ENCODE results near the gene PDGFB.
A peak's percentile ranks its signal among the peaks of the same experiment; 100 is the strongest.

PDGFB gene

DNA sequence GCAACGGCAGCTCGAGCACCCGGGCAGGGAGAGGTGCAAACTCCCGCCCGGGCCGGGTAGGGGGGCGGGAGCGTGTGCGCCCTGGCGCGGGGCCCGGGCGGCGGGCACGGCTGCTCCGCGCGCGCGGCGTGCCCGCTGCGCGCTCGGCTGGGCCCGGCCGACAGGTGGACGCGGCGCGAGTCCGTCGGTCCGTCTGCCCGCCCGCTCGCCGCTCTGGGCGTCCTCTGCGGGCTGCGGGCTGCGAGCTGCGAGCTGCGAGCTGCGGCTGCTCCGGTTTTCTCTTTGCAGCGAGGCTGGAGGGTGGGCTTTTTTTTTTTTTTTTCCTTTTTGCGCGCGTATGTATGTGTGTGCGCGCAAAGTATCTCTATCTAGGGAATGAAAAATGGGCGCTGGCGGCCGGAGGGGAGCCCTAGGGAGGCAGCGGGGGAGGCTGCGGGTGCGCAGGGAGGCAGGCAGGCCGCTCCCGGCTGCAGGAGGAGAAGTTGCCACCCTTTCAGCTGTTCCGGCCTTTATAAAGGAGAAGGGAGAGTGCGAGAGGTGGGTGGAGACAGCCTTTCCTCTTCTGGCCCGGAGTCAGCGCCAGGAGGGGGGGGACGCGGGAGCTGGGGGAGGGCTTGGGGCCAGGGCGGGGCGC, at the start of gene PDGFB:
PDGFB (minus strand) TSS at position 487 of the 634 bp plus-strand sequence. CDS start 1,019 bp downstream, outside the sequence.
- no peak for DNase-seq (ENCODE audit: low spot score)

- no peak for DNase-seq (ENCODE audit: low spot score)
Observed at GRCh38 chr22:39293766-39294368, 49.1 kb upstream of the PDGFB start.

DNA sequence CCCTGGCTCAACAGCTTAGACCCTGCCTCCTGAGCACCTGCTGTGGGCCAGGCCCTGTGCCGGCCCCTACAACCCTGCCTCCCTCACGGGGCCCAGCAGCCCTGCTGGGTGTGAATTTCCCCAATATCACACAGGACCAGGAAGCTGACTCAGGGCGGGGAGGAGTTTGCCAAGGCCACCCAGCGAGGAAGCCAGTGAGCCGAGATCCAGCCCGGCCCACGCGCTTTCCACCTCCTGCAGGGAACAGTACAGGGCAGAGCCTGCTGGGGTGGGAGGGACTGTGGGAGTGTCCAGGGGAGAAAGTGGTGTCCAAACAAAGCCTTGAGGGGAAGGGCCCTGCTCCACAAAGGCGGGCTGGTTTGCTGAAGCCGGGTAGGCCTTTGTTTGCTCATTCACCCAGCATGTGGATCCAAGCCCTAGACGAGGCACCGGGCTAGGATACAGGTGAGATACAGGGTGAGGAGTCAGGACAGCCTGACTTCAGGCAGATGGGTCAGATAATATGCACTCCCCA, 47.8 kb upstream of the PDGFB start:
- no peak for DNase-seq (ENCODE audit: low spot score)

DNA sequence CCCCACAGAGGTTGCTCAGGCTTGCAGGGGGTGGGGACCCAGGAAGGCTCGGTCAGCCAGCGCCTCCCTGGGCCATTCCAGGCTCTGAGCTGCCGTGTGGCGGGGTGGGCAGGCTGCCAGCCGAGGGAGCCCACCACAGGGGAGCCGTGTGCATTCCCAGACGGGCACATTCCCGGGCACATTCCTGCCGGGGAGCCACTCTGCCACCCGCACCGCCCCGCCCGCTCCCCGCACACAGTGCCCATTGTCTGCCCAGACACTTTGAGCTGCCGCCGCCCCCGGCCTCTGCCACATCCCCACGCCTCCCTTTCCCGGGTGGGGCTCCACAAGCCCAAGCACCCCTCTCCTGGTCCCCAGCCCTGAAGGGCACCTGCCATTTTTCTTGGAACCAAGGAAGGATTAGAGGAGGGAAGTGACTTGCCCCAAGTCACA, 47.3 kb upstream of the PDGFB start:
- DNase-seq (ENCODE audit: low spot score), result no peak

- no peak for DNase-seq (ENCODE audit: low spot score)
Observed at GRCh38 chr22:39291523-39291922, 46.7 kb upstream of the PDGFB start.

GRCh38 chr22:39290724-39291161, 46.0 kb upstream of the PDGFB start:
- DNase-seq (ENCODE audit: low spot score), result no peak

- DNase-seq (ENCODE audit: low spot score), result no peak
Observed at GRCh38 chr22:39289975-39290720, 45.4 kb upstream of the PDGFB start.

GRCh38 chr22:39289533-39289932, 44.8 kb upstream of the PDGFB start:
- DNase-seq (ENCODE audit: low spot score), result no peak

DNA sequence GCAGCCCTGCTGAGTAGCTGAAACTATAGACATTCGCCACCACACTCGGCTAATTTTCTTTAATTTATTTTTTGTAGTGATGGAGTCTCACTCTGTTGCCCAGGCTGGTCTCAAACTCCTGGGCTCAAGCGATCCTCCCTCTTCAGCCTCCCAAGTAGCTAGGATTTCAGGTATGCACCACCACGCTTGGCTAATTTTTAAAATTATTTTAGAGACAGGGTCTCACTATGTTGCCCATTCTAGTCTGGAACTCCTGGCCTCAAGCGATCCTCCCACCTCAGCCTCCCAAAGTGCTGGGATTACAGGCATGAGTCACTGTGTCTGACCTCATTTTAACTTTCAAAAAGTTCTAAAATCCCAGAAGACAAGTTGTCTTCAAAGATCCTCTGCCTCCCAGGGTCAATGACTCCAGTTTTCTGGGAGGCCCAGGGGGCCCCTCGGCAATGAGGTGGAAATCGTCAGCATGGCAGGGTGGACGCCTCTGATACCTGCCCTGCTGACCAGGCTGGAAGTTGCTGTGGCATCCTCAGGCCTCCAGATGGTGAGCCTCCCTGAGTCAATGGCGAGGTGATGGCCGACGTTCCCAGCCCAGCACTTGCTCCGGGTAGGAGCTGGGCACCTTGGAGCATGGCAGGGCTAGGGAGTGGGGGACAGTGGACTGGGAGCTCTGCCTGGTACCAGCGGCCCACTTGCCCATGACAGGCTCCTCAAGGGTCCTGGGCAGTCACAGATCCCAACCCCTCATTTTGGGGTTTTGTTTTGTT, 43.5 kb upstream of the PDGFB start:
- DNase-seq (ENCODE audit: low spot score), result no peak

DNA sequence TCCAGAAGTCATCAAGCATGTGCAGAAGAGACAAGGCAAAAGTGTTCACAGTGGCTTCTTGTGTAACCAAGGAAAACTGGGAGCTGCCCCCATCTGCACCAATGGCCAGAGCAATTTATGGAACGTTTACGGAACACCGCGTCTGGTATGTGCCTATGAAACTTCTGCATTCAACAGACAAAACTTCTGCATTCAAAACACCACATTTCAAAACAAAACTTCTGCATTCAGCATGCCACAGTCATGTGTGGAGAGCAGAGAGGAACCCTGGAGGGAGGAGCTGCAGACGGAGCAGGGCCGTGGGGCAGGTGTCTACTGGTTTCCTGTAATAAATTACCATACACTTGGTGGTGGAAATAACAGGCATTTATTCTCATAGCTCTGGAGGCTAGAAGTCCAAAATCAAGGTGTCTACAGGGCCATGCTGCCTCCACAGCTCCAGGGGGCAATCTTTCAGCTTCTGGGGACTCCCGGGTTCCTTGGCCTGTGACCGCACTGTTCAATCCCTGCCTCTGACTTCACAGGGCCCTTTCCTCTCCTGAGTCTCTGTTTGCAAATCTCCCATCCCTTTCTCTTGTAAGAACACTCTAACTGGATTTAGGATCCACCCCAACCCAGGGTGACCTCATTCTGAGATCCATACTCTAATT, 42.4 kb upstream of the PDGFB start:
- peak; percentile 58 for DNase-seq (ENCODE audit: low spot score)

DNA sequence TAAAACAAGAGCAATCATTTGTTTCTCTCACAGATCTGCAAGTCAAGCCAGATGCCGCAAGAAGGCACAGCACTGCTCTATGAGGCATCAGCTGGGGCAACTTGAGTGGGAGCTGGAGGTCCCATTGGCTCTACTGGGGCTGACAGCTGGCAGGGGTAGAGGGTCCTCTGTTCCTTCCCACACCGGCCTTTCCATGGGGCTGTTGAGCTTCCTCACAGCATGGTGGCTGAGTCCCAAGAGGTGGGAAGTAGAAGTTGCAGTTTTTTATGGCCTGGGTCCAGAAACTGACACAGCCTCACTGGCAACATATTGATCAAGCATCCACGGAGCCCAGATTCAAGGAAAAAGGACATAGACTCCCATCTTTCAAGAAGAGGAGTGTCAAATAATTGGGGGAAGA, 40.2 kb upstream of the PDGFB start:
- no peak for DNase-seq (ENCODE audit: low spot score)

GRCh38 chr22:39284142-39284980, 39.6 kb upstream of the PDGFB start:
- DNase-seq (ENCODE audit: low spot score), result no peak

DNA sequence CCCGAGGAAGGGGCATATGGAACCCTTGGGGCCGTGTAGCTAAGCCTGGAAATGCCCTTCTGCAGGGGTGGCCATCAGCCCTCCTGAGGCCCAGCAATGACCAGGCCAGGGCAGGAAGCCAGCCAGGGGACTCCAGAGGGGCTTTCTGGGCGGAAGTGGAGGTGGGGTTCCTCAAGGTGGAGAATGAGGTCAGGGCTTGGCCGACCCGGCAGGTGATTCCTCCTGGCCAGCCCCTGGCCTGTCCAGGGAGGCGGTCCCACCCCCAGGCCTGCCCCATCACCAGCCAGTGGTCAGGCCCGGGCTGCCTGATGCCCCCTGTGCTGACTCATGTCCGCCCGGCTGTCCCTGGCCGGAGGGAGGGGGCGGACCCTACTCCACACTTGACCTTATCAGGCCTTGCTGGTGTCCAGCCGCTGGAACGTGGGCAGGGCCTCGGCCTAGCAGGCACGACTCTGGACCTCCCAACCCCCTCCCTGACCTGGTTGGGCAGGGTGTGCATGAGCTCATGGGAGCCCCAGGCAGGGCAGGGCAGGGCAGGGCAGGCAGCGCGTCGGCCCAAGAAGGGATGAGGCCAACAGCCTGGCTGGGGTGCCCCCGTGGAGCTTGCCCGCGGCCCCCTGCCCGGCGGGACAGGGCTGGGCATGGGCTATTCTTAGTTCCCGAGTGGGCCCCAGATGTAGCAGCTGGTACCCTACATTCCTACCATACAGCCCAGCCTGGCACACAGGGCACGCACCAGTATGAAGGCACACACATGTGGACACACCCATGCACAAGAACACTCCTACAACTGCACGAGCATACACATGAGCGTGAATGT, 38.8 kb upstream of the PDGFB start:
- no peak for DNase-seq (ENCODE audit: low spot score)

DNA sequence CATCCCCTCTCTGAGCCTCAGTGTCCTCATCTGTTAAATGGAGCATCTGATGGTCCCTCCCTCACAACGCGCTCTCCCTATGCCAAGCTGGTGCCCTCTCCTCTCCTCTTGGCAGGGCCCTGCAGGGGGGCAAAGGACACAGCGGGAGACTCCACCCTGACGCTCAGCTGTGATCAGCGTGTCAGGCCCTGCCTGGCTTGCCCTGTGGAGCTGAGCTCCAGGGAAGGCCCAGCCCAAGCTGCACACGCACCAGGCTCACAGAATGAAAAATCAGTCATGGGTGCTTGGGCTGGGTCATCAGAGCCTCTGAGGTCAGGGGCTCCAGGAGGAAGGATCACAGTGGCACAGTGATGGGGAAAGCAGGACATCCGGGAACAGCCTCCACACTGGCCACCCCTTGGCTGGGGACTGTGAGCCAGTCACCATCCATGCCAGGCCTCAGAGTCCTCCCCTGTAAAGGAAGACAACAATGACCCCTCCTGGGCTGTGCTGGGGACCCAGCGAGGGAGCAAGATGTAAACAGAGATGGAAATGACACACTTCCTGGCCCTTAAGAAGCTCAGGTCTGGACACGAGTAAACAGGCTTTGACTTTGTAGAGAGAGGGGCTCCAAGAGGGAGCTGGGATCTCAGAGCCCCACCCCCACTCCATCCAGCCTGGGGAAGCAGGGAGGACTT, 38.0 kb upstream of the PDGFB start:
- DNase-seq (ENCODE audit: low spot score), result no peak

- no peak for DNase-seq (ENCODE audit: low spot score)
Observed at GRCh38 chr22:39281126-39281525, 36.3 kb upstream of the PDGFB start.

DNA sequence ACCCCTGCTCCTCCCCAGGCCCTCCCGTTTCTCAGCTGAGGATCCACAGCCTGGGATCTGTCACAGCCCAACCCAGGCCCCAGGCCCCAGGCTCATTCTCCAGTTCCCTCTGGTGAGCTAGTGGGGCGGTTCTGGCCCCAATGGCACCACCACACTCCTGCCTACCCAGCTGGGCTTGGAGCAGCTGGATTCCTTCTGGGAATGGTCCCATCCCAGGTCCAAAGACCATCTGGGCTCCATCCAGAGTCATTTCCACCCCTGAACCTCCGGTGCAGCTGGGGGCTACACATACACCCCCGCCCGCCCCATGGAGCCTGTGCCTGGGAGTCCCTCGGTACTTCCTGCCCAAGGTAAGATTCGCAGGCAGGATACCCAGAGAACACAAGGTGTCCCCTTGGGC, 35.5 kb upstream of the PDGFB start:
- no peak for DNase-seq (ENCODE audit: low spot score)

- DNase-seq (ENCODE audit: low spot score), result no peak
Observed at GRCh38 chr22:39279170-39279850, 34.5 kb upstream of the PDGFB start.

- no peak for DNase-seq (ENCODE audit: low spot score)
Observed at GRCh38 chr22:39278040-39278439, 33.3 kb upstream of the PDGFB start.

DNA sequence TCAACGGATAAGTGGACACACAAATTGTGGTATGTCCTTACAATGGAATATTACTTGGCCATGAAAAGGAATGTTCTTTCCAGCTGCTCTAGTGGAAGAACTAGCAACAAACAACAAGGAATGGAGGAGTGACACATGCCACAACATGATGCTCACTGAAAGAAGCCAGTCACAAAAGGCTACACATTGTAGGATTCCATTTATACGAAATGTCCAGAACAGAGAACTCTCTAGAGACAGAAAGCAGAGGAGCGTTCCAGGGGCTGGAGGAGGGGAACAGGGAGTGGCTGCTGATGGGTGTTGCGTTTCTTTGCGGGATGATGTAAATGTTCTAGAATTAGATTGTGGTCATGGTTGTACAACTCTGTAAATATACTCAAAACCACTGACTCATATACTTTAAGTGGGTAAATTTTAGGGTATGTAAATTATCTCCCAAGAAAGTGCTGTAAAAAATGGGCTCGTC, 32.4 kb upstream of the PDGFB start:
- no peak for DNase-seq (ENCODE audit: low spot score)
